ENCODE results near the gene SPATA9.
A peak's percentile ranks its signal among the peaks of the same experiment; 100 is the strongest.

SPATA9 gene

GRCh38 chr5:95669985-95670384 is 12.8 kb downstream of the SPATA9 start:
- no peak for DNase-seq (ENCODE audit: low read depth)
- TF ChIP-seq, protein P1, sequence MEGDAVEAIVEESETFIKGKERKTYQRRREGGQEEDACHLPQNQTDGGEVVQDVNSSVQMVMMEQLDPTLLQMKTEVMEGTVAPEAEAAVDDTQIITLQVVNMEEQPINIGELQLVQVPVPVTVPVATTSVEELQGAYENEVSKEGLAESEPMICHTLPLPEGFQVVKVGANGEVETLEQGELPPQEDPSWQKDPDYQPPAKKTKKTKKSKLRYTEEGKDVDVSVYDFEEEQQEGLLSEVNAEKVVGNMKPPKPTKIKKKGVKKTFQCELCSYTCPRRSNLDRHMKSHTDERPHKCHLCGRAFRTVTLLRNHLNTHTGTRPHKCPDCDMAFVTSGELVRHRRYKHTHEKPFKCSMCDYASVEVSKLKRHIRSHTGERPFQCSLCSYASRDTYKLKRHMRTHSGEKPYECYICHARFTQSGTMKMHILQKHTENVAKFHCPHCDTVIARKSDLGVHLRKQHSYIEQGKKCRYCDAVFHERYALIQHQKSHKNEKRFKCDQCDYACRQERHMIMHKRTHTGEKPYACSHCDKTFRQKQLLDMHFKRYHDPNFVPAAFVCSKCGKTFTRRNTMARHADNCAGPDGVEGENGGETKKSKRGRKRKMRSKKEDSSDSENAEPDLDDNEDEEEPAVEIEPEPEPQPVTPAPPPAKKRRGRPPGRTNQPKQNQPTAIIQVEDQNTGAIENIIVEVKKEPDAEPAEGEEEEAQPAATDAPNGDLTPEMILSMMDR (conservative IDR thresholded peaks at IDR 0.05; ENCODE audit: low read length) = no peak
- no peak overlapping the region for H3K4me3 ChIP-seq (ENCODE audit: low read length)

DNA sequence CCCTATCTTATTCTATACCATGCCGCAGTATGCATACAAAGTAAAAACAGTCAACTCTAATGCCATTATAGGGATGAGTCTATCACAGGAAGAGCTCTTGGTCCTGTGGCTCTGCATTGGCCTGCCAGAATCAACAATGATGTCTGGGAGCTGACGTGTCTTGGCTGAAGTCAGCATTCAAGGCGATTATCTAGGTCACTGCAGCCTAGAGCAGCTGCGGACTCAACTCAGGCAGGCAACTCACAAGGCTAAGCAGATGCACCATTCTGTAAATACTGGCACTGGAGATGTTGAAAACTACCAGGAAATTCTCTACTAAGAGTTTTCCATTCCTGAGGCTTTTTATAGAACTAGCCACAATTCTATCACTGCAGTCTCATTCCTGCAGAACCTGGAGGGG is 13.3 kb downstream of the SPATA9 start:
- no peak overlapping the region for H3K4me3 ChIP-seq (ENCODE audit: low read length)
- DNase-seq (ENCODE audit: low read depth) = peak; percentile 91
- TF ChIP-seq, protein P1 (conservative IDR thresholded peaks at IDR 0.05; ENCODE audit: low read length) = no peak

DNA sequence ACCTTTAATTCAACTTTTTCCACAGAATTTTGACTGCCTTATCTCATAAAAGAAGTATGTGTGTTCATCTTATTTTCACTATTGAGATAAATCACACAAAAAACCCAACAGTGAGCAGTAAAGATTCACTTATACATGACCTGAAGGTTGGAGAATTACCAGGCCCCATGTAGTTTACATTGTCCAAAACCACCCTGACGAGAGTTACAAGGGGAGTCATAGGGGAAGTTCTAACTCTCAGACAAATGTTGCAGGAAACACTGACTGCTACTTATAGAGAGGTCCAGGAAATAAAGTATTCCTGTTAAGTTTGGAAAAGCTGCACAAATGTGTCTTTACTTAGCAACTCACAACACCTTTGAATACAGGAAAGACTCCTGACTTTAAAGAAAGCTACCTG is 14.1 kb downstream of the SPATA9 start:
- no peak for DNase-seq (ENCODE audit: low read depth)
- H3K4me3 ChIP-seq (ENCODE audit: low read length) = no peak overlapping the region
- TF ChIP-seq, protein P1 (conservative IDR thresholded peaks at IDR 0.05; ENCODE audit: low read length) = no peak

DNA sequence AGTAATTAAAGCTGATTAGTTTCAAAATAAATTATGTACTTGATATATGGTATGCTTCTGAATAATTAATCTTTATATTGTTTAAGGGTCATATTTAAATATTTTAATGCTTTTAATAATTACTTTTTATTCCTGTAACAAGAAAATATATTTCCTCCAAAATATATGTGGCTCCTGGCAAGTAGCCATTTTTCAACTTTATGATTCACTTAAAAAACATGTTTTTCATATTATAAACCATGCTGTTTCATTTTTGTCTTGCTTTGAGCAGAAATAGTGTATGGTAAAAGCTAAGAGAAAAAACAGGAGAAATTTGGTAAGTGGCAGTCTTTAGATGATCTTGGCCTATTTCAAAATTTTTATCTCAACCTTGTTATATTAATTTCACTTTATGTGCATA is 14.6 kb downstream of the SPATA9 start:
- H3K4me3 ChIP-seq (ENCODE audit: low read length) = no peak overlapping the region
- DNase-seq (ENCODE audit: low read depth) = peak; percentile 25
- TF ChIP-seq, protein P1 (conservative IDR thresholded peaks at IDR 0.05; ENCODE audit: low read length) = no peak

GRCh38 chr5:95667678-95668077 is 15.1 kb downstream of the SPATA9 start:
- no peak for DNase-seq (ENCODE audit: low read depth)
- H3K4me3 ChIP-seq (ENCODE audit: low read length) = no peak overlapping the region
- TF ChIP-seq, protein P1 (conservative IDR thresholded peaks at IDR 0.05; ENCODE audit: low read length) = no peak

GRCh38 chr5:95667061-95667618 is 15.7 kb downstream of the SPATA9 start:
- no peak for DNase-seq (ENCODE audit: low read depth)
- TF ChIP-seq, protein P1 (conservative IDR thresholded peaks at IDR 0.05; ENCODE audit: low read length) = no peak
- no peak overlapping the region for H3K4me3 ChIP-seq (ENCODE audit: low read length)

DNA sequence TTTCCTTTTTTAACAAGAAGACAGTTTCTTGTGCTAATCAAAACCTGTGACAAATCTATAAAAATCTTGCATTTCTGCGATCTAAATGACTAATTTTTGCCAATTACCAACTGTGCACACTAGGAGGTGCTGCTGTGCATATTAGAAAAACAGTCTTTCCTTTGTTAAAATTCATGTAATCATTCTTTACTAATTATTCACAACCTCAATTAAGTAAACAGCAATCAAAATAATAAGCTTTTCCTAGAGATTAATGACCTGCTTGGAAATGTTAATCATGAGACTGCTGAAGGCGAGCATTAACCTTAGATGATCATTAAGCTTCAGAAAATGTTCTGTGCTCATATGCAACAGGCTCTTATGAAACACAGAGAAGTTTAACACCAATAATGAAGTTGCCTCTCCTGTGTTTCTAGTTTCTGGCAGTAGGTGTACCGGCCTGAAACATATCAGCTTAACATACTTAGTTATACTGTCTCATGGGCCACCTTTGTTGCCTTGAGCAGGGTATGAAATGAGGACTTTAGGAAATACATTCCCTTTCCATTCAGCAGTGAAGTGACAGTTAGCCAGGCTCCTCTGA is 18.5 kb downstream of the SPATA9 start:
- TF ChIP-seq, protein P1 (conservative IDR thresholded peaks at IDR 0.05; ENCODE audit: low read length) = peak; percentile 91

More for the DNA sequence above, 18.5 kb downstream of the SPATA9 start:
- peak; percentile 42 for DNase-seq (ENCODE audit: low read depth)
- H3K4me3 ChIP-seq (ENCODE audit: low read length) = no peak overlapping the region
